ENCODE data around the gene SYTL1.

SYTL1 gene

GRCh38 chr1:27339213-27339612 lies 2.6 kb upstream of the SYTL1 start:
- no peak overlapping the region for H3K4me3 ChIP-seq (ENCODE audit: low read length)
- no peak overlapping the region for H3K4me2 ChIP-seq (ENCODE audit: low read length)
- H3K79me1 ChIP-seq (ENCODE audit: low read length): no peaks in the 10 kb centered on the region
- no peak overlapping the region for H2BK120ac ChIP-seq (ENCODE audit: low read depth, low read length)
- no peaks in the 10 kb centered on the region for H3K79me2 ChIP-seq (ENCODE audit: control insufficient read depth, insufficient read depth, low read length)
- peaks cover 5% of the 10 kb centered on the region for H3K4me1 ChIP-seq (ENCODE audit: control insufficient read depth, low read depth, low read length)
- peak overlapping the region; percentile 22 for H3K56ac ChIP-seq (ENCODE audit: low read length)
- no peak overlapping the region for H4K5ac ChIP-seq (ENCODE audit: low read length)
- no peak for DNase-seq
- no peak overlapping the region for H2BK15ac ChIP-seq (replicated peaks; ENCODE audit: low read depth)
- no peak overlapping the region for H3K23ac ChIP-seq (ENCODE audit: low read length)
- H3K9ac ChIP-seq (ENCODE audit: low read length): no peak overlapping the region
- no peak overlapping the region for H4K8ac ChIP-seq (ENCODE audit: low read depth, low read length)
- H3K27ac ChIP-seq (ENCODE audit: low read depth, low read length): no peak overlapping the region
- H3K27me3 ChIP-seq (ENCODE audit: insufficient read depth, low read length, poor library complexity): no peaks in the 10 kb centered on the region
- H3K36me3 ChIP-seq (ENCODE audit: control insufficient read depth, insufficient read depth, low read length): peaks cover under 1% of the 10 kb centered on the region
- H2AK5ac ChIP-seq (ENCODE audit: low read length): no peak overlapping the region
- no peak overlapping the region for H3K18ac ChIP-seq (ENCODE audit: low read length)
- WGBS (ENCODE audit: extremely low coverage, insufficient coverage, low lambda C conversion rate): no CpG with 5 or more reads among the region's 5 CpGs
- H2BK5ac ChIP-seq (ENCODE audit: low read length): no peak overlapping the region
- H3K4ac ChIP-seq (ENCODE audit: low read depth, low read length): no peak overlapping the region

- no peak overlapping the region for H3K4me3 ChIP-seq (ENCODE audit: low read length)
Measured at GRCh38 chr1:27342391-27342777, 562 bp downstream of the SYTL1 start.

GRCh38 chr1:27342778-27343638 lies 1.2 kb downstream of the SYTL1 start:
- no peak overlapping the region for H3K27ac ChIP-seq (ENCODE audit: low read depth, low read length)
- WGBS (ENCODE audit: extremely low coverage, insufficient coverage, low lambda C conversion rate): no CpG with 5 or more reads among the region's 31 CpGs
- peak overlapping the region; percentile 58 for H3K56ac ChIP-seq (ENCODE audit: low read length)
- H3K4me1 ChIP-seq (ENCODE audit: control insufficient read depth, low read depth, low read length): peaks cover 5% of the 10 kb centered on the region
- H3K4me3 ChIP-seq (ENCODE audit: low read length): no peak overlapping the region
- H3K18ac ChIP-seq (ENCODE audit: low read length): no peak overlapping the region
- no peak overlapping the region for H3K23ac ChIP-seq (ENCODE audit: low read length)
- H3K79me2 ChIP-seq (ENCODE audit: control insufficient read depth, insufficient read depth, low read length): no peaks in the 10 kb centered on the region
- no peaks in the 10 kb centered on the region for H3K27me3 ChIP-seq (ENCODE audit: insufficient read depth, low read length, poor library complexity)
- peak overlapping the region; percentile 17 for H3K9ac ChIP-seq (ENCODE audit: low read length)
- no peaks in the 10 kb centered on the region for H3K79me1 ChIP-seq (ENCODE audit: low read length)
- H4K8ac ChIP-seq (ENCODE audit: low read depth, low read length): no peak overlapping the region
- H2BK120ac ChIP-seq (ENCODE audit: low read depth, low read length): no peak overlapping the region
- DNase-seq: no peak
- no peak overlapping the region for H4K5ac ChIP-seq (ENCODE audit: low read length)
- no peaks in the 10 kb centered on the region for H3K36me3 ChIP-seq (ENCODE audit: control insufficient read depth, insufficient read depth, low read length)
- H2AK5ac ChIP-seq (ENCODE audit: low read length): no peak overlapping the region
- no peak overlapping the region for H2BK15ac ChIP-seq (replicated peaks; ENCODE audit: low read depth)
- no peak overlapping the region for H3K4ac ChIP-seq (ENCODE audit: low read depth, low read length)
- H3K4me2 ChIP-seq (ENCODE audit: low read length): no peak overlapping the region
- H2BK5ac ChIP-seq (ENCODE audit: low read length): no peak overlapping the region

More at GRCh38 chr1:27342391-27342777, 562 bp downstream of the SYTL1 start:
- Histone ChIP-seq H3K36me3 (ENCODE audit: control insufficient read depth, insufficient read depth, low read length) (no peaks in the 10 kb centered on the region), H2BK120ac (ENCODE audit: low read depth, low read length) (no peak overlapping the region), H2AK5ac (ENCODE audit: low read length) (no peak overlapping the region), H4K5ac (ENCODE audit: low read length) (no peak overlapping the region), H3K18ac (ENCODE audit: low read length) (no peak overlapping the region), H3K56ac (ENCODE audit: low read length) (peak overlapping the region; percentile 67), H3K27ac (ENCODE audit: low read depth, low read length) (no peak overlapping the region), H4K8ac (ENCODE audit: low read depth, low read length) (no peak overlapping the region), H2BK15ac (replicated peaks; ENCODE audit: low read depth) (no peak overlapping the region), H2BK5ac (ENCODE audit: low read length) (no peak overlapping the region), H3K79me1 (ENCODE audit: low read length) (no peaks in the 10 kb centered on the region), H3K79me2 (ENCODE audit: control insufficient read depth, insufficient read depth, low read length) (no peaks in the 10 kb centered on the region), H3K23ac (ENCODE audit: low read length) (no peak overlapping the region), H3K27me3 (ENCODE audit: insufficient read depth, low read length, poor library complexity) (no peaks in the 10 kb centered on the region), H3K4me1 (ENCODE audit: control insufficient read depth, low read depth, low read length) (peaks cover 5% of the 10 kb centered on the region), H3K9ac (ENCODE audit: low read length) (peak overlapping the region; percentile 17), H3K4me2 (ENCODE audit: low read length) (no peak overlapping the region), H3K4ac (ENCODE audit: low read depth, low read length) (no peak overlapping the region)
- DNase-seq: no peak
- no CpG with 5 or more reads among the region's 8 CpGs for WGBS (ENCODE audit: extremely low coverage, insufficient coverage, low lambda C conversion rate)

GRCh38 chr1:27343639-27344025 lies 1.8 kb downstream of the SYTL1 start:
- WGBS (ENCODE audit: extremely low coverage, insufficient coverage, low lambda C conversion rate): no CpG with 5 or more reads among the region's 5 CpGs
- Histone ChIP-seq H3K23ac (ENCODE audit: low read length) (no peak overlapping the region), H2AK5ac (ENCODE audit: low read length) (no peak overlapping the region), H3K27ac (ENCODE audit: low read depth, low read length) (no peak overlapping the region), H2BK5ac (ENCODE audit: low read length) (no peak overlapping the region), H2BK15ac (replicated peaks; ENCODE audit: low read depth) (no peak overlapping the region), H2BK120ac (ENCODE audit: low read depth, low read length) (no peak overlapping the region), H3K36me3 (ENCODE audit: control insufficient read depth, insufficient read depth, low read length) (no peaks in the 10 kb centered on the region), H4K8ac (ENCODE audit: low read depth, low read length) (no peak overlapping the region), H3K4me3 (ENCODE audit: low read length) (no peak overlapping the region), H3K4me1 (ENCODE audit: control insufficient read depth, low read depth, low read length) (peaks cover 5% of the 10 kb centered on the region), H3K79me1 (ENCODE audit: low read length) (no peaks in the 10 kb centered on the region), H3K4me2 (ENCODE audit: low read length) (no peak overlapping the region), H3K18ac (ENCODE audit: low read length) (no peak overlapping the region), H3K9ac (ENCODE audit: low read length) (no peak overlapping the region), H3K79me2 (ENCODE audit: control insufficient read depth, insufficient read depth, low read length) (no peaks in the 10 kb centered on the region), H3K56ac (ENCODE audit: low read length) (no peak overlapping the region), H3K27me3 (ENCODE audit: insufficient read depth, low read length, poor library complexity) (no peaks in the 10 kb centered on the region), H3K4ac (ENCODE audit: low read depth, low read length) (no peak overlapping the region), H4K5ac (ENCODE audit: low read length) (no peak overlapping the region)
- no peak for DNase-seq

- DNase-seq: no peak
- H3K4me1 ChIP-seq (ENCODE audit: control insufficient read depth, low read depth, low read length): peaks cover 3% of the 10 kb centered on the region
- H3K36me3 ChIP-seq (ENCODE audit: control insufficient read depth, insufficient read depth, low read length): no peaks in the 10 kb centered on the region
- no peak overlapping the region for H3K9ac ChIP-seq (ENCODE audit: low read length)
- no peak overlapping the region for H3K23ac ChIP-seq (ENCODE audit: low read length)
- no peak overlapping the region for H3K18ac ChIP-seq (ENCODE audit: low read length)
- no peak overlapping the region for H4K8ac ChIP-seq (ENCODE audit: low read depth, low read length)
- H3K4me3 ChIP-seq (ENCODE audit: low read length): no peak overlapping the region
- H3K4ac ChIP-seq (ENCODE audit: low read depth, low read length): no peak overlapping the region
- no peaks in the 10 kb centered on the region for H3K27me3 ChIP-seq (ENCODE audit: insufficient read depth, low read length, poor library complexity)
- H3K79me1 ChIP-seq (ENCODE audit: low read length): peaks cover 2% of the 10 kb centered on the region
- H3K79me2 ChIP-seq (ENCODE audit: control insufficient read depth, insufficient read depth, low read length): no peaks in the 10 kb centered on the region
- H2BK5ac ChIP-seq (ENCODE audit: low read length): no peak overlapping the region
- H3K4me2 ChIP-seq (ENCODE audit: low read length): no peak overlapping the region
- no peak overlapping the region for H2BK15ac ChIP-seq (replicated peaks; ENCODE audit: low read depth)
- H2BK120ac ChIP-seq (ENCODE audit: low read depth, low read length): no peak overlapping the region
- no peak overlapping the region for H3K56ac ChIP-seq (ENCODE audit: low read length)
- no CpG with 5 or more reads among the region's 12 CpGs for WGBS (ENCODE audit: extremely low coverage, insufficient coverage, low lambda C conversion rate)
- no peak overlapping the region for H4K5ac ChIP-seq (ENCODE audit: low read length)
- no peak overlapping the region for H3K27ac ChIP-seq (ENCODE audit: low read depth, low read length)
- H2AK5ac ChIP-seq (ENCODE audit: low read length): no peak overlapping the region
Measured at GRCh38 chr1:27345272-27345671, 3.5 kb downstream of the SYTL1 start.

- Histone ChIP-seq H3K79me2 (ENCODE audit: control insufficient read depth, insufficient read depth, low read length) (no peaks in the 10 kb centered on the region), H3K4ac (ENCODE audit: low read depth, low read length) (no peak overlapping the region), H3K9ac (ENCODE audit: low read length) (no peak overlapping the region), H3K36me3 (ENCODE audit: control insufficient read depth, insufficient read depth, low read length) (no peaks in the 10 kb centered on the region), H3K4me3 (ENCODE audit: low read length) (no peak overlapping the region), H3K23ac (ENCODE audit: low read length) (no peak overlapping the region), H4K5ac (ENCODE audit: low read length) (no peak overlapping the region), H3K18ac (ENCODE audit: low read length) (no peak overlapping the region), H3K27ac (ENCODE audit: low read depth, low read length) (no peak overlapping the region), H4K8ac (ENCODE audit: low read depth, low read length) (no peak overlapping the region), H2BK15ac (replicated peaks; ENCODE audit: low read depth) (no peak overlapping the region), H3K79me1 (ENCODE audit: low read length) (peaks cover 2% of the 10 kb centered on the region), H3K56ac (ENCODE audit: low read length) (no peak overlapping the region), H3K27me3 (ENCODE audit: insufficient read depth, low read length, poor library complexity) (no peaks in the 10 kb centered on the region), H3K4me1 (ENCODE audit: control insufficient read depth, low read depth, low read length) (peaks cover 3% of the 10 kb centered on the region), H3K4me2 (ENCODE audit: low read length) (no peak overlapping the region), H2AK5ac (ENCODE audit: low read length) (no peak overlapping the region), H2BK5ac (ENCODE audit: low read length) (no peak overlapping the region), H2BK120ac (ENCODE audit: low read depth, low read length) (no peak overlapping the region)
- DNase-seq: no peak
- no CpG with 5 or more reads among the region's 8 CpGs for WGBS (ENCODE audit: extremely low coverage, insufficient coverage, low lambda C conversion rate)
Measured at GRCh38 chr1:27346357-27346756, 4.5 kb downstream of the SYTL1 start.

All from mesendoderm (in vitro differentiated cells).